Astrocyte of the cerebellum (primary cell): ENCODE measurements around the gene ATP8A2.

ENCODE experiments used
- DNase-seq: peaks from one replicate; pipeline ENCODE4 v3.0.0-alpha.2; 2011; ENCODE audit warnings: low read depth
- H3K4me3 ChIP-seq: 2 replicates; pipeline ENCODE4 v1.5.1; 2011; ENCODE audit warnings: mild to moderate bottlenecking, low read depth, low read length, moderate library complexity
- in situ Hi-C: cut with HindIII; loops from 2 replicates; pipeline ENCODE4 v1.10.0; 2017; ENCODE audit warnings: low sequenced_read_pairs
- TF ChIP-seq, protein P1 (sequence below): IDR thresholded peaks from 2 replicates; pipeline ENCODE4 v1.5.1; 2012; ENCODE audit warnings: low read length, low read depth, moderate library complexity, mild to moderate bottlenecking; ENCODE audit errors: missing control alignments

The ATP8A2 gene

DNA sequence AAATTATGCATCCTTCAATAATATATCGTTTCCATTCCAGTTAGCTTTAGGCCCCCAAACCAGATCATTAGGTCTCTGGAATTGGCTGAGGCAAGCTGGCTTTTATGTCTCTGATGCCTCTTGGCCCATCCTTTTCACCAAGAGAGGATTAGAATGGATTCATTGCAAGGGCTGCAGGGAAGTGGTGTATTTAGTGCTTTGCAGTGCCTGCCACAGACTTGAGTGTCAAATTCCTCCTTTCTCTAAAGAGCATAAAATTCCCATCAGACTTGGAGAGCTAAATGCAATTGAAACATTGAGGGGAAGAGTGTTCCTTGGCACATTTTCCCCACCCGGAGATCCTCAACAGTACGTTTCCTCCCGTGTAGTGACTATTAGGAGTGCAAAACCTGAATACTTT, 302.6 kb downstream of the ATP8A2 start:
- in situ Hi-C loops, result no loop called here
- DNase-seq, result no peak
- TF ChIP-seq, protein P1, sequence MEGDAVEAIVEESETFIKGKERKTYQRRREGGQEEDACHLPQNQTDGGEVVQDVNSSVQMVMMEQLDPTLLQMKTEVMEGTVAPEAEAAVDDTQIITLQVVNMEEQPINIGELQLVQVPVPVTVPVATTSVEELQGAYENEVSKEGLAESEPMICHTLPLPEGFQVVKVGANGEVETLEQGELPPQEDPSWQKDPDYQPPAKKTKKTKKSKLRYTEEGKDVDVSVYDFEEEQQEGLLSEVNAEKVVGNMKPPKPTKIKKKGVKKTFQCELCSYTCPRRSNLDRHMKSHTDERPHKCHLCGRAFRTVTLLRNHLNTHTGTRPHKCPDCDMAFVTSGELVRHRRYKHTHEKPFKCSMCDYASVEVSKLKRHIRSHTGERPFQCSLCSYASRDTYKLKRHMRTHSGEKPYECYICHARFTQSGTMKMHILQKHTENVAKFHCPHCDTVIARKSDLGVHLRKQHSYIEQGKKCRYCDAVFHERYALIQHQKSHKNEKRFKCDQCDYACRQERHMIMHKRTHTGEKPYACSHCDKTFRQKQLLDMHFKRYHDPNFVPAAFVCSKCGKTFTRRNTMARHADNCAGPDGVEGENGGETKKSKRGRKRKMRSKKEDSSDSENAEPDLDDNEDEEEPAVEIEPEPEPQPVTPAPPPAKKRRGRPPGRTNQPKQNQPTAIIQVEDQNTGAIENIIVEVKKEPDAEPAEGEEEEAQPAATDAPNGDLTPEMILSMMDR, result no peak
- no peak overlapping the region for H3K4me3 ChIP-seq

DNA sequence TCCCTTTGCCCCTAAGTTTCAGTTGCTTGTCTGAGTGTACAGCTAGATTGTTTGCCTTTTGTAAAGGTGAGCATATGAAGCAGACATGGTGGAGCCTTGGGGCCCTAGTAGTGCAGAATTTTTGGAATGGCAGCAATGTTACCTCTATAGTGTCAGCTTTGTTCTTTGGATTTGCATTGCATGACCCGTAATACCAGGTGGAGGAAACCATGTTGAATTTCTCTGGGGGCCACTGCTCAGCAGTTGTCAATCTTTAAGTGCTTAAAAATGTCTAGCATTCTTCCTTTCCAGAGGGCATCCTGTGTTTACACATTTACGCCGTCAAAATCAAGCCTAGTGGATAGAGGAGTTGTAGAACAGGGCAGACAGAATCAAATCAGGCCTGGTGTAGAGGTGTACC, 303.3 kb downstream of the ATP8A2 start:
- no peak overlapping the region for H3K4me3 ChIP-seq
- no peak for DNase-seq
- in situ Hi-C loops, result no loop called here
- TF ChIP-seq, protein P1, result no peak

DNA sequence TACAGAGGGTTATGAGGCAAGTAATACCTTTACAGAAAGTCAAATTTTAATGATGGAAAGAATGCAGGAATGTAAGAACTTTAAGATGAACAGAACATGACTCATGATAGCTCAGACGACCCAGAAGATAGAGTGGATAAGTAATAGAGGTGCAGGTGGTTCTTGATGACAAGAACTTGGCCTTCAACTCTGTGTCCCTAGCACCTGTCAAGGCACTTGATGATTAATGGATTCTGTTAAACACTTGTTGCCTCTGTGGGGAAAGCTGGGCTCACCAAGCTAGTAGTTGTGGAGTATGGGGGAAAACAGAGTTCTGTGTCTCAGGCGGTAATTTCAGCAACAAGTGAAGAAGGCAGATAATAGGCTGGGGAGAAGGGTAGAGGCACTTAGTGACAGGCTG, 306.2 kb downstream of the ATP8A2 start:
- DNase-seq, result no peak
- TF ChIP-seq, protein P1, result no peak
- H3K4me3 ChIP-seq, result no peak overlapping the region
- in situ Hi-C loops, result no loop called here

DNA sequence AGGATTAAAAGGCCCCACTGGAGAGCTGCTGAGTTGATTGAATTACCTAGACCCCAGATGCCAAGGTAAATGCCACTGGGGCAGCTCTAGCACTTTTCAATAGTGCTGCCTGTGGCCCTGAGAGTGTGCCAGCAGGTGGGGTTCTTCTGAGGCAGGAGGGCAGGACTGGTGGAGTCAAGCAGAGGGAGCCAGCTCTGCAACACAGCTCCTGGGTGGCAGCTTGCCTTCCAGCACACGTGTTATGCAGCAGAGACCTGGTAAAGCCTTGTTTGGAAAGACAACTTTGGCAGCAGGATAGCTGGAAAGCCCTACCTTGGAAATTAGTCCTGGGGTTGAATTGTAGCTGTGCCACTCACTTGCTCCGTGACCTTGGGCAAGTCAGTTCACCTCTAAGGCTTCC, 306.6 kb downstream of the ATP8A2 start:
- no peak for DNase-seq
- TF ChIP-seq, protein P1, result no peak
- H3K4me3 ChIP-seq, result no peak overlapping the region
- in situ Hi-C loops, result no loop called here

DNA sequence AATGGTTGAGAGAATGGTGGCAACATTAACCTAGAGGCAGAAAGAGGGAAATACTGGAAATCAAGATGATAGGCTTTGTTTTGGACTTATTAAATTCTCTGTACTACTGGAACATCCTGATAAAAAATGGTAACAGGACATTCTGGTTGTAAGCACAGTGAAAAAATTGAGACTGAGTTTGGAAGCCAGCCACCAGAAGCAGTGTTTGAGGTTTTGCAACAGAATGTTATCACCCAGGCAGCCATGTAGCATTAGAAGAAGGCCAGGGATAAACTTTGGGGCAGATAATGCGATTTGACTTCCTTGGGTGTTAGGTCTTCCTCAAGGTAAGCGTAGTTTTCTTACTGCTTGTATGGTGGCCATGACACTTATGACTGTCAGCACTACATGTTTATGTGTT, 307.4 kb downstream of the ATP8A2 start:
- no peak for DNase-seq
- in situ Hi-C loops, result no loop called here
- H3K4me3 ChIP-seq, result no peak overlapping the region
- TF ChIP-seq, protein P1, result no peak

DNA sequence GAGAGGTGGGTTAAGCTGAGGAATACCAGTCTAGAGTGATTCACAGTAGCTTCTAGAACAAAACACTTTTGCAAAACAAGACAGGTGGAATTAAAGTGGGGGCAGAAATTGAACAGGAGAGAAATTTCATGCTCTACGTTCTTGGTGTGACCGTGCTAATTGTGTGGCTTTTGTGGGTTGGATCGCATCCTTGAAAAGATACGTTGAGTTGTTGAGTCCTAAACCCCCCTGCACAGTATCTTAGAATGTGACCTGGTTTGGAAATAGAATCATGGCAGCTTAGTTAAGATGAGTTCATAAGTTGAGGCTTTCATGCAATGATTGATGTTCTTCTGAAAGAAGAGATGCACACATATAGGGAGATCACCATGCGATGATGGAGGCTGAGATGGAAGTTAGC, 308.2 kb downstream of the ATP8A2 start:
- peak; percentile 19 for DNase-seq
- in situ Hi-C loops, result no loop called here
- H3K4me3 ChIP-seq, result no peak overlapping the region
- TF ChIP-seq, protein P1, result no peak

DNA sequence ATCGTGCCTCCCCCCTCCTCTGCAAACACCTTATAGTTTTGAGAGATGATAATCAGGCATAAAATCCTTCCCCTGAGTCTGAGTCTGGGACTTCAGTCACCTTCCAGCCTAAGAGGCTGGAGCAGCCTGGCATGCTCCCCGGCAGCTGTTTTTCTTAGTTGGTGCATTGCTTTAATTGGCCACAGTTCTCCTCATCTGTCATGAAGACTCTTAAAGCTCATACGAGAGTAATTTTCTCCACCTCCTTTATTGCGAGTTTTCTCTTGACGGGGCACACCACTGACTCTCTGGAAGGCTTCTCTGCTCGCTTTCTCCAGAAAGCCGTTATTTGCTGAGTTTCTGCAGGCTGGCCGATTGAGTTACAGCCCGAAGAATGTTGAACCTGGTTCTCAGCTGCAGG, 310.5 kb downstream of the ATP8A2 start:
- DNase-seq, result no peak
- TF ChIP-seq, protein P1, result no peak
- in situ Hi-C loops, result no loop called here
- H3K4me3 ChIP-seq, result no peak overlapping the region
